Skin epidermis (tissue), 12 donors: ENCODE results near the gene RGS7BP.

Source experiments
- H3K27ac ChIP-seq, 21 experiments: fragments of 200-600 bp; sonication (generic) in 11 of 21; one replicate each; pipeline ENCODE4 v1.5.0; 2020; ENCODE audit warnings: mild to moderate bottlenecking in 3 of 21, inconsistent platforms in 2 of 21, moderate library complexity in 2 of 21
- H3K4me3 ChIP-seq, 7 experiments: fragments of 200-600 bp; sonication (generic) in 2 of 7; one replicate each; pipeline ENCODE4 v1.5.0; 2020; ENCODE audit warnings: inconsistent platforms in 2 of 7, mild to moderate bottlenecking in 2 of 7, moderate library complexity in 1 of 7

The RGS7BP gene

DNA sequence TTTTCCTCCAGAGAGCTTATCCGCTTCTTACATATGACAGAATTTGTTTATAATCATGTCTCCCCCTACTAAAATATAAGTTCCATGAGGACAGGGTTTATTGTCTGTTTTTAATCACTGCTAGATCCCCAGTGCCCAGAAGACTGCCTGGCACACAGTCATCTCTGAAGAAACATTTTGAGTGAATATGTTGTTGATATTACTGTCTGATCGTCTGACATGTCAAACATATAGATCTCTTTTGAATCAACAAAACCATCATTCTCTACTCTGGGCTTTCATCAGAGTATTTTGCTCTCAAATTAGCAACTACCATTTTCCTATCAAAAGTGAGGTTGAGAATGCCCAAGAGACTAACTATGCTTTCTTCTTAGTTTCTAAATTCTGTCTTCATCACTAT is 117.2 kb downstream of the RGS7BP start:
- Histone ChIP-seq H3K4me3 (no peak overlapping the region), H3K27ac (no peak overlapping the region)

DNA sequence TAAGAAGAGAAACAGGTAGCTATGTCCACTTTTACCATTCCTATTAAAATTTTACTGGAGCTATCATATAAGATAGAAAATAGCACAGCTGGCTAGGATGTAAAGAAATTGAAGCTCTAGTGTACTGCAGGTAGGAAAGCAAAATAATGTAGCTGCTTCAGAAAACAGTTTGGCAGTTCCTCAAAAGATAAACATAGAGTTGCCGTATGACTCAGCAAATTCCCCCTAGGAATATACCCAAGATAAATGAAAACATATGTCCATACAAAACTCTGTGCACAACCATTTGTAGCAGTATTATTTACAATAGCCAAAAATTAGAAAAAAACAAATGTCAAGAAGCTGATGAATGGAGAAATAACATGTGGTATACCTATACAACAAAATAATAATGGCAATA is 119.9 kb downstream of the RGS7BP start:
- H3K27ac ChIP-seq, result no peak overlapping the region

DNA sequence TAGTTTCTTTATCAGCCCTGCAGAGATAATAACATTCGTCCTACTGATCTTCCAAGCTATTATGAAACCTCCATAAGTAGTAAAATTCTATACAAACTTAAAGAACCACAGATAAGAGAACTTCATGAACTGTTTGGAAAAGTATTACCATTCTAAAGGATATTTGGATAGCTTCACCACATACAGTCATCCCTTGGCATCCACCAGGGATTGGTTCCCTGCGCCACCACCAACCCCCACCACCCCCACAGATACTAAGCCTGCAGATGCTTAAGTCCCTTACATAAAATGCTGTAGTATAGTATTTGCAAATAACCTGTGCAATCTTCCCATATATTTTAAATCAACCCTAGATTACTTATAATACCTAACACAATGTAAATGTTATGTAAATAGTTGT is 123.1 kb downstream of the RGS7BP start:
- H3K4me3 ChIP-seq, result no peak overlapping the region
- H3K27ac ChIP-seq, result no peak overlapping the region

More for the DNA sequence above, 119.9 kb downstream of the RGS7BP start:
- no peak overlapping the region for H3K4me3 ChIP-seq

DNA sequence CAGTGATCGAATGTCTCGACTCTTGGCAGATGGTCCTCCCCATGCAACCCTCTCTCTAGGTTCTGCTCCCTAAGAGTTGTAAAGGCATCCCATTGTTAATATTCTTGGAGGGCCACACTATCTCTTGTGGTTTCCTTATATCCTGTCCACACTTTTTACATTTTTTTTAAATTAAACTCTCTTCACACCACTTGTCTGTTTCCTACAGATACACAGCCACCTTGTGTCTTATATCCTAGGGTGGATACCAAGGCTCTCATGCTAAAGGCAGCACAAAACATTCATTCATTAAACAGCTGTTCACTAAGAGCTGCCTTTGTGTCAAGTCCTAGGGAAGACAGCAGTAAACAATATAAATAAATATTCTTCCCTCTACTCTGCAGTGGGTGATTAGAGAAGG is 124.0 kb downstream of the RGS7BP start:
- Histone ChIP-seq H3K4me3 (no peak overlapping the region), H3K27ac (no peak overlapping the region)

DNA sequence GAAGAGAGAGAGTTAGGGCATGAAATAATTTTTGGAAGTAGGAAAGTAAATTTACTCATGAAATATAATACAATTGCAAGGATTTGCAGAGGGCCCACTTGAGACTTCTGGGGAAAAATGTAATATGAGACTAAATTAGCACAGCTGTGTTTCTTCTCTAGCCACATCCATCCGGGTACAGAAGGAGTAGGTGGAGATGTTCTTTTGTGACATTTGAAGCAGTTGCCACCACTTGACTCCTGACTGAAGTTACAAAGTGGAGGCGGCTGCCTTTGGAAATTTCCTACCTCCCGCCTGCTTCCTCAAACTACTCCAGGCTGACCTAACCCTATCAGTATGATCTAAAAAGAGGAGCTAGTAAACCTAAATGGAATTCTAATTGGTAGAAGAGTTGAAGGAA is 126.4 kb downstream of the RGS7BP start:
- H3K27ac ChIP-seq, result no peak overlapping the region

DNA sequence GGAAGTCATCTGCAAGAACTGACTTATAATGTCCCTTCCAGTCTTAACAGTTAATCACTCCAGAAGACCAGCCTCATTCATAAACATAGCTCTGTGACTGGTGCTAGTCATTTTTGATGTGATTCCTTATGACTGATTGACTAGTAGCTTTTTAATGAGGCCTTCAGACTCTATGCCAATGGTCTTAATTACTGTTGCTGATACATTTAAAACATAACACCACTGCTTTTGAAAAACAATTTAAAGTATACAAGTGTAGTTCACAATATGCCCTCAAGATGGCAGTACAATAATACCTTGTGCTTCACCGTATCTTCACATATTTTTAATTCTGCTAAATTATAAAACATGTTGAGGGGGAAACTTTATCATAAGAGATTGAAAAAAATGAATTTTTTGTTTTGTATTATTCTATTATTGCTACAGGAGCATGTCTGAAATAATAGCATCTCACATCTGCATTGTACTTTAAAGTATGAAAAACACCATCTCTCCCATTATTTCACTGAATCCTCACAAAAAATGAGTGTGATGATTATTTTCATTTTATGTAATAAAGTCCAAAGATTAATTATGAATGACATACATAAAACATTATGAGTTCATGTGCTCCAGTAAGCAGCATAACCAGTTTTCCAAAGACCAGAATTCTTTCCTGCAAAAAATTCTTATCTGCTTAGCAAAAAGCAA is 129.3 kb downstream of the RGS7BP start:
- H3K27ac ChIP-seq, result no peak overlapping the region

More for the DNA sequence above, 126.4 kb downstream of the RGS7BP start:
- no peak overlapping the region for H3K4me3 ChIP-seq

DNA sequence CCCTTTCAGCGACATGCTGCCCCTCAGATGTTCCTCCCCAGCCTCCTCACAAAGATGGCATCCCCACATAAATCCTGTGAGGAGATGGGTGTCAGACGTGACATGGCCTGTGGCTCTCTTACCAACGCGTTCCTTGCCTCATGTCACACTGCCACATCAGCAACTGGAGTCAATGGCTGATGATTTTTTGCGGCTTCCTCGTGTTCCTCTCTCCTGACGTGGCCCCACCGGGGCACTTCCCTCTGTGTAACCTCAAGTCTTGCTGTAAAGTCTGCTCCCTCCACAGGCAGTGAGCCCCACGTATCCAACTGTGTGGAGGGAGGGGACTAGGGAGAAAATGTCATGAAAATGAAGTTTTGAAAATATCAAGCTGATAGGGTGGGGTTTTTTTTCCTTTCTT is 131.3 kb downstream of the RGS7BP start:
- Histone ChIP-seq H3K27ac (no peak overlapping the region), H3K4me3 (no peak overlapping the region)

More for the DNA sequence above, 129.3 kb downstream of the RGS7BP start:
- H3K4me3 ChIP-seq, result no peak overlapping the region

DNA sequence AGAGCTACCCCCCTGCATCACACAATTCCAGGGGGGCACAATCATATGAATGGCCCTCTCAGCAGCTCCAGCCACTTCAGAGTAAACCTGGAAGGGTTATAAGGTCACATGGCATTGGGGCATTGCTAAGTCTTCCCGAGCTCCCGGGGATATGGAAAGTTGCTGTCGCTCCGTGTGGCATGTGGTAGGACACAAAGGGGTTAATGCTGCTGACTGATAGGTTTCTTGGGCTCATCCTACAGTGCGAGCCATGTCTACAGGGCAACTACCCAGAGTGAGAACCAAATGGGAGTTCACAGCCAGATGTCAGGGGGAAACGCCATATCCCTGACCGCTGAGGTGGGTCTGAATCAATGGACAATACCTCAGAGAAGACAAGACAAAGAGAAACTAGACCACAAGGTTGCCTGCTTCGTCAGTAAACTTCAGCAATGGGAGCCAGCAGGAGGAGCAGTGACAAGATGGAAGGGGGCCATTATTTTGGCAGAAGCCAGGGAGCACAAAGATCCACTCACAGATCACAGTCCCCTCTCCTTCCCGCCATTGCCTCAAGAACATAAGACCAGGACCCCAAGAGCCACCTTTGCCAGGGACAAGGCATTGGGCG is 132.1 kb downstream of the RGS7BP start:
- Histone ChIP-seq H3K27ac (no peak overlapping the region), H3K4me3 (no peak overlapping the region)

DNA sequence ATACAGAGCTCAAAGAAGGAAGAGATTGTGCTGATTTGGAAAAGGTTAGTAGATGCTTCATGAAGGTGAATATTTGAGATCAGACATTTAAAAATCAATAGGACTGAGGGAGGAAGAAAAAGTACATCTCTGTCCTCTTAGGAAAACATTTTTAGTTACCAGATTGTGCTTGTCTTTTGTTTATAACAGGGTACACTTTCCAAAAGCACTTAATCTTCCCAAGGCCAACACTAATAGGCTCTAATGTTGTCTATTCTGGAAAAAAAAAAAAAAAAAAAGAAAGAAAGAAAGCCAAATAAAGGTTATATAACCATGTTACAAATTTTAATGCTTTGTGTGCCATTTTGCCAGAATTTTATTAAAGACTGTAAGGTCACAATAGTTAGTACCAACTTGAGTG is 139.0 kb downstream of the RGS7BP start:
- H3K4me3 ChIP-seq, result no peak overlapping the region
- no peak overlapping the region for H3K27ac ChIP-seq

DNA sequence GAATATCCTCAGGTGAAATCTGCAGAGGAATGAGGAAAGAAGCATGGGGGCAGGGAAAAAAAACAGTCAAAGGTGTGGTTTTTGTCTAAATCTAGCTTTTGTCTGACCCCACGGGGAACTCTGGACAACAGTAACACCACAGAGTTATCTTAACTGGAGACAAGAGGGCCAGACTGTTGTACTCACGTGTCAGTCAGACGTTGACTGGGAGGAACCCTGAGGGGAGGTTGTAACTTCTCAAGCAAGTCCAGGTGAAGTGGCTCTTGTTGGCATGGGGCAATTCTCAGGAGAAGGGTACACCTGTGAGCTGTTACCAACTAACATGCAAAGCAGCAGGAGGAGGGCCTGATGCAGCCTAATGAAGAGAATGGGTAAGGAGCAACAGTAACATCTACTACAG is 140.4 kb downstream of the RGS7BP start:
- Histone ChIP-seq H3K27ac (no peak overlapping the region), H3K4me3 (no peak overlapping the region)

DNA sequence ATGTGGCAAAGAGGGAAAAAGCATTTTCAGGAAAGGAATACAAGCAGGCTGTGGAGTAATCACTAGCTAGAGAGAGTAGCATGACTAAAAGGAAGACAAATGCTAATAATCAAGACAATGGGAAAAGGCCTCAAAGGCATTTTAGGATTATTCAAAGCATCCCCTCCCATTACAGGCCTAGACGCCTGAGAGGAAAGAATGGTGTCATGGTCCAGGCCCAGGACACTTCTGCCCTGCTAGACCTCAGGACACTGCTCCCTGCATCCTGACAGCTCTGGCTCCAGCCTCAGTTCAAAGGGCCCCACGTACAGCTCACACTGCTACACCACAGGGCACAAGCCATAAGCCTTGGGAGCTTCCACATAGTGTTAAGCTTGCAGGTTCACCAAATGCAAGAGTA is 143.7 kb downstream of the RGS7BP start:
- no peak overlapping the region for H3K4me3 ChIP-seq
- no peak overlapping the region for H3K27ac ChIP-seq

DNA sequence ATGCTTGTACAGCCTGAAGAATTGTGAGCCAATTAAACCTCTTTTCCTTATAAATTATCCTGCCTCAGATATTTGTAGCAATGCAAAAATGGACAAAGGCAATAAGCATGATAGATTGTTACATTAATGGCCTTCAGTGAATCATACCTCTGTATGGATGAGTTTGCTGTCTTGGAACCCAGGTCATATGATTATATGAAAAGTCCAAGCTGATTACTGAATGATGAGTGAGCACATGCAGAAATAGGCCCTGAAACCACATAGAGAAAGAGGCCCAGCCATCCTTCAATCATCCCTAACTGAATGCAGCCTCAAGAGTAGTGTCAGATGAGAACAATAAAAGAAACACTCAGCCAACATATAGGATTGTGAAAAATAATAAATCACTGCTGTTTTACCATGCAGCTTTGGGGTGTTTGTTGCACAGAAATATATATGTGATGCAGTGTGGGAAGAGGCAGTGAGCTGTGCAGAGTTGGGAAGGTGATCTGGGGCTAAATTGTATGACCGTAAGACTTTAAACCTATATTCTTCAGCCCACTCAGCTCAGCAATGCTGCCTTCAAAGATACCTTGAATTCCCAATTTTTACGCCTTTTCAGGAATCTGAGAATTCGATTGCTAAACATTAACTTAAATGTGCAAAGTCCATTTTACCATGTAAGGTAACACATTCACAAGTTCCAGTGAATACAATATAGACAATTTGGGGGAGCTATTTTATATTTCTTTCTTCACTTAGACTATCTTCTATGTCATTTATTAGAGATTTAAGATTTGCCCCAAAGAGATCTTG is 148.1 kb downstream of the RGS7BP start:
- Histone ChIP-seq H3K4me3 (no peak overlapping the region), H3K27ac (no peak overlapping the region)

DNA sequence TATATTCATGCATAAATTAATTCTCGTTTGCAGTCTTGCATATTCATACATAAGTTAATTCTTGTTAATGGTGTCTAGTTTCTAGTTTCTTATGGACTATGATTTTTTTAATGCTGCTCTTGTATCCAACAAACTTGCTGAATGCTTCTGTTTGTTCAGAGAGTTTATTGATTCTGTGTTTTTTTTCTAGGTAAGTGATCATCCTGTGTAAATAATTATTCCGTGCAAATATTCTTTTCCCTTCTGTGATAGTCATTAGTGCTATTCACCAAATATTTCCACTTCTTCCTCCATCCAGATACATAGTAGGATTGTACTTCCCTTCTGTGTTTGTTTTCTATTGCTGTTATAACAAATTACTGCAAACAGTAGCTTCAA is 148.7 kb downstream of the RGS7BP start:
- Histone ChIP-seq H3K27ac (no peak overlapping the region), H3K4me3 (no peak overlapping the region)

DNA sequence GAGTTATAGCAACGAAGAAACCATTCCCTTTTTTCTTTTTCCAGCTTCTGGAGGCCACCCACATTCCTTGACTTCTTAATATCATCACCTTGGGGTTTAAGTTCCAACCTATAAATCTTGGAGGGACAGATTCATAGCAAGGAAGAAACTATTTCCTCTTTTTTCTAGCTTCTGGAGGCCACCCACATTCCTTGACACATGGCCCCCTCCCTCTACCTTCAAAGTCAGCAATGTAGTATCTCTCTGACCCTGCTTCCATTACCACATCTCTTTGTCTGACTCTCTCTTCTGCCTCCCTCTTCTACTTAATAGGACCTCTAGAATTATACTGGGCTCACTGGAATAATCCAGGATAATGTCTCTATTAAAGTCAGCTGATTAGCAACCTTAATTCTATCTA is 149.8 kb downstream of the RGS7BP start:
- no peak overlapping the region for H3K27ac ChIP-seq
- H3K4me3 ChIP-seq, result no peak overlapping the region

DNA sequence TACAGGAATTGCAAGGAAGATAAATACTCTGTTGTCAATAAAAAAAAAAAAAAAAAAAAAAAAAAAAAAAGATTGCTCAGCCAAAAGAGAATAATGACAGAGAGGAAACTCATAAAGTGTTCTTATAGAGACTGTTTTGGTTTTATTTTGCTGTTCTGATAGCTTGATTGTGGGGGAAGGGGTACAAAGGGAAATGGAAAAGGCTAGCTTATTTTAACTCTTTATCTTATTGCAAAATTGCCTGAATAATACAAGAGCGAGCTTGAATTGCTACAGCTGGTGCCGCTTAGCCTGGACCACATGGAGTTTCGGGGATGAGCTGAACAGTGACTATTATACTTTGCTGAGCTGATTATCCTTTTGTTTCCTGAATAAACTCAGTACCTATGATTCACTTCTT is 153.5 kb downstream of the RGS7BP start:
- Histone ChIP-seq H3K27ac (no peak overlapping the region), H3K4me3 (no peak overlapping the region)
